ENCODE data around the gene LGALS4.
A peak's percentile ranks its signal among the peaks of the same experiment; 100 is the strongest.
"Not testable (repeated sequence)": the region's sequence is repeated elsewhere in the genome, so short reads cannot be mapped to it uniquely, and the experiment has no call there.

Gene LGALS4

GRCh38 chr19:38795549-38795948, 17.2 kb downstream of the LGALS4 start:
- no peak for DNase-seq

DNA sequence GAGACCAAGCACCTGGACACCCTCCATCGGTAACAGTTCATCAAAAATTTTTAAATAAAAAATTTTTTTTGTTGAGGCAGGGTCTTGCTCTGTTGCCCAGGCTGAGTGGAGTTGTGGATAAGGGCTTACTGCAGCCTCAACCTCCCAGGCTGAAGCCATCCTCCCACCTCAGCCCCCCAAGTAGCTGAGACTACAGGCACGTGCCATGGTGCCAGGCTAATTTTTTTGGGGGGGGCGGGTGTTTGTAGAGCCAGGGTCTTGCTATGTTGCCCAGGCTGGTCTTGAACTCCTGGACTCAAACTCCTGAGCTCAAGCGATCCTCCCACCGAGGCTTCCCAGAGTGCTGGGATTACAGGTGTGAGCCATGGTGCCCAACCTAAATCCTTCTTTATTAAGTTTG, 19.1 kb downstream of the LGALS4 start:
- DNase-seq: no peak

DNA sequence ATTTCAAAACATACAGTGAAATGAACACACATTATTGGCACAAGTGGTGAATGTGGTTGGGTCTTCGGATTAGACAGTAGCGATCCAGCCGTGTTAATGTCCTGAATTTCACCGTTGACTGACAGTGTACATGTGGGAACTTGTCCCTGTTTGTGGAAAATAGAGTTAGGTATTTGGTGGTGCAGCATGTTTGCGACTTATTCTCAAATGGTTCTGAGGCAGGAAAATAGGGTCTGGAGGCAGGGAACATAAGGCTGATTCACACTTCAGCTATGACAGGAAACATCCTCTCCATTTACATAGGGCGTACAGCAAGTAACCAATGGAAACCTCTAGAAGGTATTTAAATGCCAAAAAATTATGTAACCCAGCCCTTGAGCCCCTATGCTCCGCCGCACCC, 19.6 kb downstream of the LGALS4 start:
- peak; percentile 56 for DNase-seq

DNA sequence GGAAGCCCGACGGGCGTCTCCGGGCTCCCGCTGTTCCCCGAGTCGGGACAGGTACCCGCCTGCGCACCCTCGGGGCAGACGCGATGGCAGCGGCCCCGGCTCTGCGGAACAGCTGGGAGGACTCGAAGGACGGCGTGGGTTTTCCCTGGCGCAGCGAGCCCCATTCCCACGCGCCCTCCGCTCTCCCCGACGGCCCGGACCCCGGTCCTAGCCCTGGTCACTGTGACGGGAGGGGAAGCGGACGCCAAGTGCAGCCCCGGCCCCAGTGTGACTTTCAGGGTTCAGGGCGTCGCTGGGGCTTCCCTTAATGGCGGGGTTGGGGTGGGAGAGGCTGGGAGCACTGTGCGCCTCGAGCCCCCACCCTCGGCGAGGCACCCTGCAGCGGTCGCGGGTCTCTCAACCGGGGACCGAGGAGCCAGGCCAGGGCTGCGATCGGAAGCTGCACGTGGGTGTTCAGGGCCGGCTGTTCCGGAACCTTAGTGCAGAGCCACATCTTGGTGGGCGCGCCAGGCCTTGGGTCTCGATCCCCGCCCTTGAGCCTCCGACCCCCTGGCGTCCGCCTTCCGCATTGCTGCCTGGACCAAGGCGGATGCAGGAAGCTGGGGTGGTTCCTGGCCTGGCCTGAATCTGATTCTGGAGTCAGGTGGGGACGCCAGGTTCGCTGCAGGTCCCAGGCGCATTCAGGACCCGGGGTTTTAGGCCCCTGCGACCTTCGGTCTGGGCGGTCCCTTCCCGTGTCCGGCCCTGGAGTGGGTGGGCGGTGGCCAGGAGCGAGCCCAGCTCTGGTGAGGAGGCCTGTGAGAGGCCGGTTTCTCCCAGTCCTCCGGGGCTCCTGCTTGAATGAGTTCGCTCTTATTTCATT, 20.3 kb downstream of the LGALS4 start:
- no peak for DNase-seq

DNA sequence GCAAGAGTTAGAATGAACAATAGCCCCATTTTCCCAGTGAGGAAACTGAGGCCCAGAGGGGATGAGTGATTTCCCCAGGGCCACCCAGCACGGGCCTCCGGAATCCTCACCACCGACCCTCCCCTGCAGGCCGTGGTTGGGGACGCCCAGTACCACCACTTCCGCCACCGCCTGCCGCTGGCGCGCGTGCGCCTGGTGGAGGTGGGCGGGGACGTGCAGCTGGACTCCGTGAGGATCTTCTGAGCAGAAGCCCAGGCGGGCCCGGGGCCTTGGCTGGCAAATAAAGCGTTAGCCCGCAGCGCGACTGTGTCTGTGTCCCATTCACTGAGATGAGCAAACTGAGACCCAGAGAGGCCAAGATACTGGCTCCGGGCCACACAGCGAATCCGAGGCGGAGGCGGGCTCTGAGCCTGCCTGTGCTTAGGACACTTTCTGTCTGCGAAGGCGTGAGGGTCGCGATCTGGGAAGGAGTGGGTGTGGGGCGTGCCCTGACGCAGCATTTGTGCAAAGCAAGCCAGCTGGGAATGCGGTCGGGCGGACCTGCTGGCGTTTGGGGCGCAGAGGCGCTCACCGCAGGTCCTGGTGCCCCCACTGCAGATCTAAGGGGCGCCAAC, 21.2 kb downstream of the LGALS4 start:
- not testable (repeated sequence) for DNase-seq

GRCh38 chr19:38790507-38791403, 22.0 kb downstream of the LGALS4 start:
- not testable (repeated sequence) for DNase-seq

DNA sequence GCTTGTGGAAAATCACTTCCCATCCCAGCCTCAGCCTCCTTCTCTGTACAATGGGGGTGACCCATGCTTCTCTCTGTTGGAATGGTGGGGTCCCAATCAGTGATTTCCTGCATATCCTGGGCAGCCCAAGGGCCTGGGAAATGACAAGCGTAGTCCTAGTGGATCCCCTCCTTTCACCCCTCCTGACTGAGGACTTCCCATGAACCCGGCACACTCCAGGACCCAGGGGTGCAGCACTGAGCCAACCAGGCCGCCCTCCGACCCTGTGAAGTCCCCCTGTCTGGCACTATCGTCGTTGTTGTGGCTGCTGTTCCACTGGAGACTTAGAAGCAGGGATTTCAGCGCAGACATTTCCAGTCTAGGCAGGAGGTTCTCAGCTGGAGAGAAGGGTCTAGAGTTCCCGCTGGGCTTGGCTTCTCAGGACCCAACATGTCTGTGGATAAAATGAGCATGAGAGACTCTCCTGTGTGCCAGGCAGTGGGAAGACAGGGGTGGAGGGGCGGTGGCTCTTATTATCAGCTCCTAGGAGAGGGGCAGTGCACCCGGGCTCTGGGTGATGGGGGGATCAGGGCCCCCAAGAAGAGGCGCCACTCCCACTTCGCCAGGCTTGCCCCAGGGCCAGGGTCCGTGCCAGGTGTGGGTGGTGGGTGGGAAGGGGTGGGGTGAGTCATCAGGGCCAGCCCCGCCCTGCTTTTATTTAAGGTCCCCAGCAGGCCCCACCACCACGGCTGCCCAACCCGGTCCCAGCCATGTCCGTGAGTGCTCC, 24.1 kb downstream of the LGALS4 start, which contains the start of gene LGALS7B:
Gene LGALS7B, plus strand, starts transcription at position 723 of the 766 bp plus-strand sequence. Its CDS starts 27 bp downstream, at position 750.
- no peak for DNase-seq

DNA sequence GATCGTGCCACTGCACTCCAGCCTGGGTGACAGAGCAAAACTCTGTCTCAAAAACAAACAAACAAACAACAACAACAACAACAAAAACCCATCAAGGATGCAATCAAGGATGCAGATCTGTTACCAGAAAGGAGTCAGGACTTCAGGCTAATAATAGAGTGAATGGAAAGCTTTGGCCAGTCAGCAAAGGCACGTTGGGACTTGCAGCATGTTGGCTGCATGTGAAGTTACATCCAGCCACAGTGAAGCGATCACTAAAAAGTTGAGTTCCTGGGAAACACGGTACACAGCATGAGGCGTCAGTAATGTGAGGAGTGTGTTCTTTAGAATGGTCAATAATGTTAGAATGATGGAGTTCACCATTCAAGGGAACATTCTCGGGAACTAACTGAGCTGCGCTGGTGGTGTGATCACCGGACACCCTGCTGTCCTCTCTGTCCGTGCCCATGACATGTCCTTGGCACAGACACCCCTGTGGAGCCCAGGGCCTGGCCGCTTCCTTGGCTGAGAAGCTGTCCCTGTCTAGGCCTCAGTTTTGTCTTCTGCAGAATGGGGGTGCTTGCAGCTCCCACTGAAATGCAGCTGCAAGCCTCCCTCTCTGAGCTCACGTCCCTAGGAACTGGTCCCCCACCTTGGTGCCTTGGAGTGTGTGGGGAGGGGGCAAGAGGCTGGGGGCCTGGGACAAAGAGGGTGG, 26.0 kb downstream of the LGALS4 start:
- DNase-seq: no peak

DNA sequence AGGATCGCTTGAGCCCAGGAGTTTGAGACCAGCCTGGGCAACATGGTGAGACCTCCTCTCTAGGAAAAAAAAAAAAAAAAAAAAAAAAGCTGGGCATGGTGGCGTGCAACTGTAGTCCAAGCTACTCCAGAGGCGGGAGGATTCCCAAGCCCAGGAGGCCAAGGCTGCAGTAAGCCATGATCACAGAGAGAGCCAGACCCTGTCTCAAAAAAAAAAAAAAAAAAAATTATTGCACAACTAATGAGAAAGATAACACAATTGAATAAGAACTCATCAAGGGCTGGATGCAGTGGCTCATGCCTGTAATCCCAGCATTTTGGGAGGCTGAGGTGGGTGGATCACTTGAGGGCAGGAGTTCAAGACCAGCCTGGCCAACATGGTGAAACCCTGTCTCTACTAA, 26.7 kb downstream of the LGALS4 start:
- DNase-seq: not testable (repeated sequence)

DNA sequence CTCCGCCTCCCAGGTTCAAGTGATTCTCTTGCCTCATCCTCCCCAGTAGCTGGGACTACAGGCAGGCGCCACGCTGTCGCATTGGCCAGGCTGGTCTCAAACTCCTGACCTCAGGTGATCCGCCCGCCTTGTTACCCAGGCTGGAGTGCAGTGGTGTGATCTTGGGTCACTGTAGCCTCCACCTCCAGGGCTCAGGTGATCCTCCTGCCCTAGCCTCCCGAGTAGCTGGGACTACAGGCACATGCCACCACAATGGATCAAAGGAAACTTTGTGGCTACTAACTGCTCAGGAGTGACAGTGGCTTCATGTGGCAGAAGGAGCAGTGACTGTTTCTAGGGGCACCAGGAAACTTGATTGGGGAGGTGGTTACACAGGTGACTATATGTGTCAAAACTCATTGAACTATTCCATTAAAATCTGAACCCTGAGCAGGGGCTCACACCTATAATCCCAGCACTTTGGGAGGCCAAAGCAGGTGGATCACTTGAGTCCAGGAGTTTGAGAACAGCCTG, 27.5 kb downstream of the LGALS4 start:
- no peak for DNase-seq

- no peak for DNase-seq
These were observed 28.5 kb downstream of the LGALS4 start for GRCh38 chr19:38784224-38784623.

GRCh38 chr19:38782212-38782611, 30.5 kb downstream of the LGALS4 start:
- DNase-seq: not testable (repeated sequence)

DNA sequence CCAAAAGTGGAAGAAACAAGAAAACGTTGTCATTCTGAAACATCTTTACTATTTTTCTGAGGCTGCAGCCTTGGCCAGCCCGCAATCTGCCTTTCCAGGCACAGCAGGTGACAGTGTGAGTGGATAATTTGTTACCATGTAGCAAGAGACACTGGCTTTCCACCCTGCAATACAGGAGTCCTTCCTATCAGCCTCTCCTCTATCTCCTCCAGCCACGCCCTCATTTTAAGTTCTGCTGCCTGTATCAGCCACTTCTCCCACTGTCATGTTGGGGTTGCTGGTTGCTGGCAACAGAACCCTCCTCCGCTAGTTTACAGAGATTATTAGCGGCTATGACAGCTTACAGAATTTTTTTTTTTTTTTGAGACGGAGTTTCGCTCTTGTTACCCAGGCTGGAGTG, 31.7 kb downstream of the LGALS4 start:
- DNase-seq: no peak

DNA sequence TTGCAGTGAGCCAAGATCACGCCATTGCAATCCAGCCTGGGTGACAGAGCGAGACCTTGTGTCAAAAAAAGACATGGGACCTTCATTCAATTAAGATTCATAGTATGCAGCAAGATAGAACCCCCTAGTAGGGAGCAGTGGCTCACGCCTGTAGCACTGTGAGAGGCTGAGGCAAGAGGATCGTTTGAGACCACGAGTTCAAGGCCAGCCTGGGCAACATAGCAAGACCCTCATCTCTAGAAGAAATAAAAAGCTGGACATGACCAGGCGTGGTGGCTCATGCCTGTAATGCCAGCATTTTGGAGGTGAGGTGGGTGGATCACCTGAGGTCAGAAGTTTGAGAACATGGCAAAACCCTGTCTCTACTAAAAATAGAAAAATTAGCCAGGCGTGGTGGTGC, 32.3 kb downstream of the LGALS4 start:
- no peak for DNase-seq

GRCh38 chr19:38778733-38779132, 34.0 kb downstream of the LGALS4 start:
- DNase-seq: no peak

- DNase-seq: no peak
These were observed 38.4 kb downstream of the LGALS4 start for GRCh38 chr19:38774181-38774950.

GRCh38 chr19:38773469-38774177, 39.1 kb downstream of the LGALS4 start, which contains the start of gene LGALS7:
TSS of gene LGALS7 (minus strand) at chr19:38773517. CDS start at chr19:38773492, 25 bp downstream.
- no peak for DNase-seq

- not testable (repeated sequence) for DNase-seq
These were observed 41.2 kb downstream of the LGALS4 start for GRCh38 chr19:38771569-38771968.

DNA sequence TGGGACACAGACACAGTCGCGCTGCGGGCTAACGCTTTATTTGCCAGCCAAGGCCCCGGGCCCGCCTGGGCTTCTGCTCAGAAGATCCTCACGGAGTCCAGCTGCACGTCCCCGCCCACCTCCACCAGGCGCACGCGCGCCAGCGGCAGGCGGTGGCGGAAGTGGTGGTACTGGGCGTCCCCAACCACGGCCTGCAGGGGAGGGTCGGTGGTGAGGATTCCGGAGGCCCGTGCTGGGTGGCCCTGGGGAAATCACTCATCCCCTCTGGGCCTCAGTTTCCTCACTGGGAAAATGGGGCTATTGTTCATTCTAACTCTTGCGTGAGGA, 41.8 kb downstream of the LGALS4 start:
- DNase-seq: not testable (repeated sequence)

Data from fibroblast of skin of back (primary cell).